ENCODE results near the gene GSTCD. TPM values are rescaled to one million over a fixed set of nuclear protein-coding genes. Genes with fewer than 3 reads are reported as not detected.

Gene GSTCD
- total and polyA plus RNA-seq, 2 donors (not counting 1 experiment from before 2014, with no cell fraction given): 8.5 to 10.9 TPM

DNA sequence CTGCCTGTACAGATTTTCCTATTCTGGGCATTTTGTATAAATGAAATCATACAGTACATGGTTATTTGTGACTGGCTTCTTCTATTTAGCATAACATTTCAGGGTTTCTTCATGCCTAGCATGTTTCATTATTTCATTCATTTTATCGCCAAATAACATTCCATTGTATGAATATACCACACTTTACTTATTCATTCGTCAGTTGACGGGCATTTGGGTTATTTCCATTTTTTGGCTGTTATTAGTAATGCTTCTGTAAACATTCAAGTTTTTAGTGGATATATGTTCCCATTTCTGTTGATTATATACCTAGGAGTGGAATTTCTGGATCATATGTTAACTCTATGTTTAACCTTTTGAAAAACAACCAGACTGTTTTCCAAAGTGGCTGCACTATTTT is 47.6 kb upstream of the GSTCD start:
- TF ChIP-seq EZH2 (IDR thresholded peaks at IDR 0.05; ENCODE audit: low read length, missing control alignments): no peak
- TF ChIP-seq, protein P1, sequence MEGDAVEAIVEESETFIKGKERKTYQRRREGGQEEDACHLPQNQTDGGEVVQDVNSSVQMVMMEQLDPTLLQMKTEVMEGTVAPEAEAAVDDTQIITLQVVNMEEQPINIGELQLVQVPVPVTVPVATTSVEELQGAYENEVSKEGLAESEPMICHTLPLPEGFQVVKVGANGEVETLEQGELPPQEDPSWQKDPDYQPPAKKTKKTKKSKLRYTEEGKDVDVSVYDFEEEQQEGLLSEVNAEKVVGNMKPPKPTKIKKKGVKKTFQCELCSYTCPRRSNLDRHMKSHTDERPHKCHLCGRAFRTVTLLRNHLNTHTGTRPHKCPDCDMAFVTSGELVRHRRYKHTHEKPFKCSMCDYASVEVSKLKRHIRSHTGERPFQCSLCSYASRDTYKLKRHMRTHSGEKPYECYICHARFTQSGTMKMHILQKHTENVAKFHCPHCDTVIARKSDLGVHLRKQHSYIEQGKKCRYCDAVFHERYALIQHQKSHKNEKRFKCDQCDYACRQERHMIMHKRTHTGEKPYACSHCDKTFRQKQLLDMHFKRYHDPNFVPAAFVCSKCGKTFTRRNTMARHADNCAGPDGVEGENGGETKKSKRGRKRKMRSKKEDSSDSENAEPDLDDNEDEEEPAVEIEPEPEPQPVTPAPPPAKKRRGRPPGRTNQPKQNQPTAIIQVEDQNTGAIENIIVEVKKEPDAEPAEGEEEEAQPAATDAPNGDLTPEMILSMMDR (conservative IDR thresholded peaks at IDR 0.05 in 1 of 2, IDR thresholded peaks at IDR 0.05 in 1 of 2; ENCODE audit: low read depth in 1 of 2, low read length in 2 of 2): no peak
- no peaks in the 10 kb centered on the region for H3K4me1 ChIP-seq (ENCODE audit: control insufficient read depth, extremely low read depth, insufficient read depth, low read length)
- no peak for DNase-seq (ENCODE audit: low read depth in 2 of 2)
- H3K27ac ChIP-seq (ENCODE audit: insufficient read depth, low read length): no peak overlapping the region
- no peak overlapping the region for H3K4me2 ChIP-seq (ENCODE audit: extremely low read depth, insufficient read depth, low read length)
- no peak overlapping the region for H3K9ac ChIP-seq (ENCODE audit: insufficient read depth, low read length)
- H2AFZ ChIP-seq (ENCODE audit: low read length): no peak overlapping the region
- H4K20me1 ChIP-seq (ENCODE audit: control insufficient read depth, extremely low read depth, insufficient read depth, low read length): no peaks in the 10 kb centered on the region
- H3K9me3 ChIP-seq (ENCODE audit: control insufficient read depth, insufficient read depth, low read depth, low read length): no peaks in the 10 kb centered on the region
- no peaks in the 10 kb centered on the region for H3K79me2 ChIP-seq (ENCODE audit: control insufficient read depth, insufficient read depth, low read length)
- no peaks in the 10 kb centered on the region for H3K36me3 ChIP-seq (ENCODE audit: control insufficient read depth, insufficient read depth, low read length)
- H3K4me3 ChIP-seq (replicated peaks in 1 of 4; ENCODE audit: control extremely low read depth in 1 of 4, insufficient read depth in 1 of 4, low read depth in 3 of 4, low read length in 4 of 4): no peak overlapping the region
- H3K27me3 ChIP-seq (ENCODE audit: control insufficient read depth, insufficient read depth, low read length): no peaks in the 10 kb centered on the region

DNA sequence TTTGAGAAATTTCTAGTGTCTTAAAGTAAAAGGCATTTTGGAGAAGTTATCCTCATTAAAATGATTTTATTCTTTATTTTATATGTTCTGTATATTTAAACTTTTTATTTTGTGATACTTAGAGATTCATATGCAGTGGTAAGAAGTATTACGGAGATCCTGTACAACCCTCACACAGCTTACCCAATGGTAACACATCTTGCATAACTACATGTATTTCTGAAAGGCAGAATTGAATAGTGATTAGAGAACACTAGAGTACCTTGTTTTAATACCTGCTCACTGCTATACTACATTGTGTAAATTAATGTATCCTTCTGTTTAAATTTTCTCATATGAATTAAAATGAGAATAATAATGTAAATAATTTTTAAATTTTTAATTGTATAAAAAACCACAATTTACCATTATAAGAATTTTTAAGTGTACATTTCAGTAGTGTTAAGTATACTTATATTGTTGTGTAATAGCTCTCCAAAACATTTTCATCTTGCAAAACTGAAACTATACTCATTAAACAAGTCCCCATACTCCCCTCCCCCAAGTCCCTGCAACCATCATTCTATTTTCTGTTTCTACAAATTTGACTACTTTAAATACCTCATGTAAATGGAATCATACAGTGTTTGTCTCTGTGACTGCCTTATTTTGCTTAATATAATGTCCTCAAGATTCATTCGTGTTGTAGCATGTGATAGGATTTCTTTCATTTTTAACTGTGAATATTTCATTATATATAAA is 45.5 kb upstream of the GSTCD start:
- no peak overlapping the region for H3K4me3 ChIP-seq (replicated peaks in 1 of 4; ENCODE audit: control extremely low read depth in 1 of 4, insufficient read depth in 1 of 4, low read depth in 3 of 4, low read length in 4 of 4)
- no peaks in the 10 kb centered on the region for H3K36me3 ChIP-seq (ENCODE audit: control insufficient read depth, insufficient read depth, low read length)
- no peaks in the 10 kb centered on the region for H4K20me1 ChIP-seq (ENCODE audit: control insufficient read depth, extremely low read depth, insufficient read depth, low read length)
- H3K9me3 ChIP-seq (ENCODE audit: control insufficient read depth, insufficient read depth, low read depth, low read length): no peaks in the 10 kb centered on the region
- no peak overlapping the region for H3K27ac ChIP-seq (ENCODE audit: insufficient read depth, low read length)
- no peak overlapping the region for H3K4me2 ChIP-seq (ENCODE audit: extremely low read depth, insufficient read depth, low read length)
- TF ChIP-seq EZH2 (IDR thresholded peaks at IDR 0.05; ENCODE audit: low read length, missing control alignments): no peak
- TF ChIP-seq, protein P1 (conservative IDR thresholded peaks at IDR 0.05 in 1 of 2, IDR thresholded peaks at IDR 0.05 in 1 of 2; ENCODE audit: low read depth in 1 of 2, low read length in 2 of 2): no peak
- no peaks in the 10 kb centered on the region for H3K79me2 ChIP-seq (ENCODE audit: control insufficient read depth, insufficient read depth, low read length)
- H3K4me1 ChIP-seq (ENCODE audit: control insufficient read depth, extremely low read depth, insufficient read depth, low read length): no peaks in the 10 kb centered on the region
- H3K27me3 ChIP-seq (ENCODE audit: control insufficient read depth, insufficient read depth, low read length): no peaks in the 10 kb centered on the region
- H3K9ac ChIP-seq (ENCODE audit: insufficient read depth, low read length): no peak overlapping the region
- H2AFZ ChIP-seq (ENCODE audit: low read length): no peak overlapping the region
- DNase-seq (ENCODE audit: low read depth in 2 of 2): no peak

DNA sequence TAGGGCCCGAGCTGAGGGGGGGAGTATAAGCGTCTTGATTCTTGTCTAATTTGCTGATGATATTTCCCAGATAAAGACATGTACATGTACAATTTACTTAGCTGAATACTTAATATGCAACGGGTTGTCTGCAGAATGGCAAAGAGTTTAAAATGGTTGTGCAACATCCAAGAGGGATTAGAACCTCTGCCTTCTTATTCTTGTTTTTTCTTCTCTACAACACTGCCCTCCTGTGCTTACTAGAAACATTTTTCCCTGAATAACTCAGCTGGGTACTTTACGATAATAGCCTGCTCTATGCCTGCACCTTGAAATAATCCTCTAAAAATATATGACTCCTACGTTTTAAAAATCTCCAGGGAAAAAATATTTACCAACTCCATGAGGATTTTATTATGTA is 41.9 kb upstream of the GSTCD start:
- H3K4me2 ChIP-seq (ENCODE audit: extremely low read depth, insufficient read depth, low read length): no peak overlapping the region
- DNase-seq (ENCODE audit: low read depth in 2 of 2): peak; percentile 26 to 78

More for the DNA sequence above, 41.9 kb upstream of the GSTCD start:
- H3K27ac ChIP-seq (ENCODE audit: insufficient read depth, low read length): no peak overlapping the region
- H3K79me2 ChIP-seq (ENCODE audit: control insufficient read depth, insufficient read depth, low read length): no peaks in the 10 kb centered on the region
- H3K9me3 ChIP-seq (ENCODE audit: control insufficient read depth, insufficient read depth, low read depth, low read length): no peaks in the 10 kb centered on the region
- H4K20me1 ChIP-seq (ENCODE audit: control insufficient read depth, extremely low read depth, insufficient read depth, low read length): no peaks in the 10 kb centered on the region
- H3K4me3 ChIP-seq (replicated peaks in 1 of 4; ENCODE audit: control extremely low read depth in 1 of 4, insufficient read depth in 1 of 4, low read depth in 3 of 4, low read length in 4 of 4): no peak overlapping the region
- H3K36me3 ChIP-seq (ENCODE audit: control insufficient read depth, insufficient read depth, low read length): no peaks in the 10 kb centered on the region
- TF ChIP-seq EZH2 (IDR thresholded peaks at IDR 0.05; ENCODE audit: low read length, missing control alignments): no peak
- TF ChIP-seq, protein P1 (conservative IDR thresholded peaks at IDR 0.05 in 1 of 2, IDR thresholded peaks at IDR 0.05 in 1 of 2; ENCODE audit: low read depth in 1 of 2, low read length in 2 of 2): peak; percentile 28 to 36
- H3K4me1 ChIP-seq (ENCODE audit: control insufficient read depth, extremely low read depth, insufficient read depth, low read length): no peaks in the 10 kb centered on the region
- no peak overlapping the region for H2AFZ ChIP-seq (ENCODE audit: low read length)
- no peaks in the 10 kb centered on the region for H3K27me3 ChIP-seq (ENCODE audit: control insufficient read depth, insufficient read depth, low read length)
- no peak overlapping the region for H3K9ac ChIP-seq (ENCODE audit: insufficient read depth, low read length)

Data from fibroblast of lung (primary cell).